SK-MEL-5 (cell line): ENCODE results near the gene PRKD3. TPM values are rescaled to one million over a fixed set of nuclear protein-coding genes. Genes with fewer than 3 reads are reported as not detected.
A peak's percentile ranks its signal among the peaks of the same experiment; 100 is the strongest.
"Not testable (repeated sequence)": the region's sequence is repeated elsewhere in the genome, so short reads cannot be mapped to it uniquely, and the experiment has no call there.

ENCODE experiments used
- DNase-seq: peaks from one replicate; pipeline ENCODE4 v3.0.0-alpha.2; 2016; ENCODE audit warnings: low read depth, low spot score
- in situ Hi-C: cut with HindIII; loops from 2 replicates; pipeline ENCODE4 v1.10.0; 2016; ENCODE audit warnings: low sequenced_read_pairs, high pct_unique_total_duplicates, low pct_unique_long_range_greater_than_20kb
- total RNA-seq: library from RNA; depleted of rRNA; stranded (reverse); fragments of >200 nt; shearing (Covaris generic); gene quantifications from 2 replicates; pipeline ENCODE4 v1.2.3, GENCODE V29; 2014

PRKD3 gene
- total RNA-seq, 1 experiment from 2014 or later, result 440 TPM

- in situ Hi-C loops, result no loop called here
- DNase-seq, result peak; percentile 44
Observed at GRCh38 chr2:37323176-37323780, 1.4 kb downstream of the PRKD3 start.

- DNase-seq, result peak; percentile 65
- in situ Hi-C loops, result no loop called here
Observed at GRCh38 chr2:37322368-37322767, 2.3 kb downstream of the PRKD3 start.

- DNase-seq, result no peak
- in situ Hi-C loops, result no loop called here
Observed at GRCh38 chr2:37321029-37321682, 3.5 kb downstream of the PRKD3 start.

- DNase-seq, result peak; percentile 56
- in situ Hi-C loops, result no loop called here
Observed at GRCh38 chr2:37319754-37320609, 4.7 kb downstream of the PRKD3 start.

GRCh38 chr2:37318401-37318800 is 6.2 kb downstream of the PRKD3 start:
- in situ Hi-C loops, result no loop called here
- peak; percentile 47 for DNase-seq

- in situ Hi-C loops, result no loop called here
- peak; percentile 31 for DNase-seq
Observed at GRCh38 chr2:37317746-37318145, 6.9 kb downstream of the PRKD3 start.

- in situ Hi-C loops, result no loop called here
- DNase-seq, result peak; percentile 75
Observed at GRCh38 chr2:37316181-37316580, 8.5 kb downstream of the PRKD3 start.

- peak; percentile 47 for DNase-seq
- in situ Hi-C loops, result no loop called here
Observed at GRCh38 chr2:37315364-37315763, 9.3 kb downstream of the PRKD3 start.

- no peak for DNase-seq
- in situ Hi-C loops, result no loop called here
Observed at GRCh38 chr2:37307500-37307899, 17.1 kb downstream of the PRKD3 start.

- no peak for DNase-seq
- in situ Hi-C loops, result no loop called here
Observed at GRCh38 chr2:37306024-37306423, 18.6 kb downstream of the PRKD3 start.

- DNase-seq, result no peak
- in situ Hi-C loops, result no loop called here
Observed at GRCh38 chr2:37302701-37303252, 21.9 kb downstream of the PRKD3 start.

GRCh38 chr2:37301408-37301807 is 23.2 kb downstream of the PRKD3 start:
- DNase-seq, result no peak
- in situ Hi-C loops, result no loop called here

GRCh38 chr2:37300578-37300977 is 24.1 kb downstream of the PRKD3 start:
- in situ Hi-C loops, result no loop called here
- no peak for DNase-seq

GRCh38 chr2:37300146-37300545 is 24.5 kb downstream of the PRKD3 start:
- DNase-seq, result no peak
- in situ Hi-C loops, result no loop called here

GRCh38 chr2:37297632-37298031 is 27.0 kb downstream of the PRKD3 start:
- no peak for DNase-seq
- in situ Hi-C loops, result no loop called here

- in situ Hi-C loops, result no loop called here
- no peak for DNase-seq
Observed at GRCh38 chr2:37295469-37296073, 29.1 kb downstream of the PRKD3 start.

- in situ Hi-C loops, DNase-seq: not testable (repeated sequence)
Observed at GRCh38 chr2:37294858-37295257, 29.8 kb downstream of the PRKD3 start.

- in situ Hi-C loops, result no loop called here
Observed at GRCh38 chr2:37291680-37292079, 33.0 kb downstream of the PRKD3 start.

More at GRCh38 chr2:37291680-37292079, 33.0 kb downstream of the PRKD3 start:
- DNase-seq, result no peak
